Skeletal muscle tissue (tissue), 4 donors: ENCODE measurements around the gene FOLR1. TPM values are rescaled to one million over a fixed set of nuclear protein-coding genes. Genes with fewer than 3 reads are reported as not detected.

ENCODE experiments used
- H3K27ac ChIP-seq: one replicate; pipeline ENCODE4 v1.7.0; 2013; ENCODE audit warnings: mild to moderate bottlenecking, low read depth, low read length, inconsistent platforms
- H3K27me3 ChIP-seq, 3 donors: one replicate each; pipeline ENCODE4 v1.7.0; 2013; ENCODE audit warnings: low read length in 3 of 3; ENCODE audit not compliant: control insufficient read depth in 3 of 3, insufficient read depth in 3 of 3
- H3K36me3 ChIP-seq, 3 donors: one replicate each; pipeline ENCODE4 v1.7.0; 2013; ENCODE audit warnings: low read length in 3 of 3; ENCODE audit not compliant: control insufficient read depth in 3 of 3, insufficient read depth in 3 of 3
- H3K4me1 ChIP-seq, 3 donors: one replicate each; pipeline ENCODE4 v1.7.0; 2013; ENCODE audit warnings: low read length in 3 of 3, mild to moderate bottlenecking in 3 of 3; ENCODE audit not compliant: control insufficient read depth in 3 of 3, insufficient read depth in 3 of 3
- H3K4me3 ChIP-seq, 3 donors: one replicate each; pipeline ENCODE4 v1.7.0; 2013; ENCODE audit warnings: low read length in 3 of 3
- H3K9ac ChIP-seq, 3 donors: one replicate each; pipeline ENCODE4 v1.7.0; 2013; ENCODE audit warnings: low read length in 3 of 3, mild to moderate bottlenecking in 3 of 3, moderate library complexity in 2 of 3, low read depth in 1 of 3
- H3K9me3 ChIP-seq, 3 donors: one replicate each; pipeline ENCODE4 v1.7.0; 2013; ENCODE audit warnings: low read length in 3 of 3; ENCODE audit not compliant: control insufficient read depth in 3 of 3
- total RNA-seq: library from RNA; depleted of rRNA; stranded (reverse); fragments of >200 nt; gene quantifications from one replicate; pipeline ENCODE4 v1.2.3, GENCODE V29; 2014
- donor health status: Osteomylitis.

Gene FOLR1
- total RNA-seq, 1 donor from 2014 or later = 1.0 TPM

GRCh38 chr11:72233773-72234513 is 42.0 kb downstream of the FOLR1 start:
- peaks cover 6 to 9% (median 8%) of the 10 kb centered on the region in 3 donors for H3K4me1 ChIP-seq
- no peak overlapping the region for H3K4me3 ChIP-seq
- H3K27me3 ChIP-seq = no peaks in the 10 kb centered on the region
- H3K36me3 ChIP-seq = peaks cover 78 to 85% (median 84%) of the 10 kb centered on the region in 3 donors
- H3K27ac ChIP-seq = no peak overlapping the region
- H3K9me3 ChIP-seq = no peaks in the 10 kb centered on the region
- peak overlapping the region in 1 of 3 donors; percentile 8 for H3K9ac ChIP-seq

- Histone ChIP-seq H3K27me3 (no peaks in the 10 kb centered on the region), H3K36me3 (peaks cover 73 to 80% (median 78%) of the 10 kb centered on the region in 3 donors), H3K9ac (peak overlapping the region in 1 of 3 donors; percentile 14), H3K4me3 (no peak overlapping the region), H3K4me1 (peaks cover 11 to 14% (median 13%) of the 10 kb centered on the region in 3 donors), H3K9me3 (no peaks in the 10 kb centered on the region), H3K27ac (no peak overlapping the region)
These were observed 42.5 kb downstream of the FOLR1 start for GRCh38 chr11:72234514-72234830.

GRCh38 chr11:72234920-72235319 is 43.0 kb downstream of the FOLR1 start:
- Histone ChIP-seq H3K9ac (no peak overlapping the region), H3K4me1 (peaks cover 12 to 16% (median 14%) of the 10 kb centered on the region in 3 donors), H3K27ac (no peak overlapping the region), H3K27me3 (no peaks in the 10 kb centered on the region), H3K36me3 (peaks cover 68 to 76% (median 74%) of the 10 kb centered on the region in 3 donors), H3K4me3 (no peak overlapping the region), H3K9me3 (no peaks in the 10 kb centered on the region)

- Histone ChIP-seq H3K27ac (no peak overlapping the region), H3K27me3 (peaks cover 0 to under 1% (median 0%) of the 10 kb centered on the region in 3 donors), H3K9ac (no peak overlapping the region), H3K4me3 (no peak overlapping the region), H3K36me3 (peaks cover 62 to 70% (median 68%) of the 10 kb centered on the region in 3 donors), H3K4me1 (peaks cover 18 to 22% (median 20%) of the 10 kb centered on the region in 3 donors), H3K9me3 (no peaks in the 10 kb centered on the region)
These were observed 43.6 kb downstream of the FOLR1 start for GRCh38 chr11:72235351-72236057.

GRCh38 chr11:72236083-72236697 is 44.2 kb downstream of the FOLR1 start:
- H3K4me3 ChIP-seq = no peak overlapping the region
- peaks cover 55 to 63% (median 61%) of the 10 kb centered on the region in 3 donors for H3K36me3 ChIP-seq
- peaks cover 18 to 24% (median 22%) of the 10 kb centered on the region in 3 donors for H3K4me1 ChIP-seq
- no peak overlapping the region for H3K9ac ChIP-seq
- peak overlapping the region; percentile 7 for H3K27ac ChIP-seq
- no peaks in the 10 kb centered on the region for H3K9me3 ChIP-seq
- peaks cover 4 to 6% (median 6%) of the 10 kb centered on the region in 3 donors for H3K27me3 ChIP-seq

GRCh38 chr11:72236774-72237111 is 44.8 kb downstream of the FOLR1 start:
- Histone ChIP-seq H3K36me3 (peaks cover 50 to 57% (median 56%) of the 10 kb centered on the region in 3 donors), H3K4me3 (no peak overlapping the region), H3K27ac (peak overlapping the region; percentile 7), H3K4me1 (peaks cover 16 to 24% (median 22%) of the 10 kb centered on the region in 3 donors), H3K27me3 (peaks cover 4 to 6% (median 6%) of the 10 kb centered on the region in 3 donors), H3K9me3 (no peaks in the 10 kb centered on the region), H3K9ac (no peak overlapping the region)

- peaks cover 16 to 24% (median 22%) of the 10 kb centered on the region in 3 donors for H3K4me1 ChIP-seq
- no peak overlapping the region for H3K4me3 ChIP-seq
- H3K9ac ChIP-seq = no peak overlapping the region
- no peaks in the 10 kb centered on the region for H3K9me3 ChIP-seq
- peaks cover 45 to 52% (median 50%) of the 10 kb centered on the region in 3 donors for H3K36me3 ChIP-seq
- peaks cover 10 to 11% (median 10%) of the 10 kb centered on the region in 3 donors for H3K27me3 ChIP-seq
- H3K27ac ChIP-seq = no peak overlapping the region
These were observed 45.4 kb downstream of the FOLR1 start for GRCh38 chr11:72237112-72237931.

GRCh38 chr11:72238040-72238450 is 46.1 kb downstream of the FOLR1 start:
- H3K4me1 ChIP-seq = peaks cover 16 to 24% (median 22%) of the 10 kb centered on the region in 3 donors
- H3K36me3 ChIP-seq = peaks cover 37 to 44% (median 43%) of the 10 kb centered on the region in 3 donors
- H3K9me3 ChIP-seq = no peaks in the 10 kb centered on the region
- H3K27ac ChIP-seq = no peak overlapping the region
- no peak overlapping the region for H3K9ac ChIP-seq
- H3K4me3 ChIP-seq = no peak overlapping the region
- H3K27me3 ChIP-seq = peaks cover 14 to 15% (median 15%) of the 10 kb centered on the region in 3 donors

- H3K4me3 ChIP-seq = no peak overlapping the region
- H3K4me1 ChIP-seq = peaks cover 13 to 24% (median 22%) of the 10 kb centered on the region in 3 donors
- H3K9me3 ChIP-seq = no peaks in the 10 kb centered on the region
- H3K27ac ChIP-seq = no peak overlapping the region
- peaks cover 31 to 38% (median 36%) of the 10 kb centered on the region in 3 donors for H3K36me3 ChIP-seq
- H3K27me3 ChIP-seq = peaks cover 20 to 22% (median 22%) of the 10 kb centered on the region in 3 donors
- peak overlapping the region in 1 of 3 donors; percentile 78 for H3K9ac ChIP-seq
These were observed 46.8 kb downstream of the FOLR1 start for GRCh38 chr11:72238492-72239312.
